K562 (cell line): ENCODE data around the gene JUND. TPM values are rescaled to one million over a fixed set of nuclear protein-coding genes. Genes with fewer than 3 reads are reported as not detected.

Experiments
- ADNP ChIP-seq: fragments of 200-800 bp; sonication (Bioruptor generic); IDR thresholded peaks from 2 replicates; pipeline ENCODE4 v1.6.1; 2016; ENCODE audit warnings: missing genetic modification characterization, missing compliant biosample characterization
- BACH1 ChIP-seq: fragments of 200-800 bp; sonication (Bioruptor generic); IDR thresholded peaks from 2 replicates; pipeline ENCODE4 v1.6.1; 2016; ENCODE audit warnings: missing genetic modification characterization, missing compliant biosample characterization
- BCOR ChIP-seq: fragments of 450-650 bp; IDR thresholded peaks from 2 replicates; pipeline ENCODE4 v1.6.1; 2016
- BRCA1 ChIP-seq, 2 experiments: fragments of 450-650 bp in 1 of 2; sonication (generic) in 1 of 2; formaldehyde crosslinking in 1 of 2; IDR thresholded peaks; 2 replicates each; pipeline versions ENCODE4 v1.5.0 to v1.6.1; 2017 to 2020; ENCODE audit warnings: mild to moderate bottlenecking in 1 of 2, missing genetic modification reagents in 1 of 2
- CBX1 ChIP-seq: sonication (generic); IDR thresholded peaks from 2 replicates; pipeline ENCODE4 v1.6.1; 2016; ENCODE audit warnings: antibody characterized with exemption, low read depth, mild to moderate bottlenecking
- CHD2 ChIP-seq: IDR thresholded peaks from 2 replicates; pipeline ENCODE4 v1.6.1; 2011; ENCODE audit warnings: low read depth, low read length
- CLOCK ChIP-seq: fragments of 250-450 bp; sonication (Bioruptor Pico); IDR thresholded peaks from 2 replicates; pipeline ENCODE4 v1.4.0; 2020; ENCODE audit warnings: mild to moderate bottlenecking, moderate library complexity, borderline replicate concordance
- DNMT1 ChIP-seq: fragments of 450-650 bp; IDR thresholded peaks from 2 replicates; pipeline ENCODE4 v1.6.1; 2016; ENCODE audit warnings: antibody characterized with exemption, mild to moderate bottlenecking
- GTF2E2 ChIP-seq: fragments of 200-800 bp; sonication (Bioruptor generic); IDR thresholded peaks from 2 replicates; pipeline ENCODE4 v1.6.1; 2016; ENCODE audit warnings: missing genetic modification characterization, missing compliant biosample characterization
- KDM2B ChIP-seq: fragments of 250-450 bp; sonication (Bioruptor Pico); IDR thresholded peaks from 2 replicates; pipeline ENCODE4 v1.8.0; 2021; ENCODE audit warnings: mild to moderate bottlenecking, moderate library complexity
- KLF13 ChIP-seq: fragments of 450-650 bp; IDR thresholded peaks from 2 replicates; pipeline ENCODE4 v1.6.1; 2016; ENCODE audit warnings: missing genetic modification characterization, low read depth, mild to moderate bottlenecking, missing compliant biosample characterization, moderate library complexity, borderline replicate concordance
- NFXL1 ChIP-seq: fragments of 450-650 bp; formaldehyde crosslinking; IDR thresholded peaks from 2 replicates; pipeline ENCODE4 v1.4.0; 2021; ENCODE audit warnings: mild to moderate bottlenecking
- SIN3B ChIP-seq: fragments of 450-650 bp; IDR thresholded peaks from 2 replicates; pipeline ENCODE4 v1.6.1; 2017; ENCODE audit warnings: low read depth, mild to moderate bottlenecking, moderate library complexity
- SNRNP70 ChIP-seq: fragments of 200-400 bp; formaldehyde crosslinking; optimal IDR thresholded peaks from 2 replicates; pipeline ENCODE3; 2017; ENCODE audit warnings: low read depth, low read length
- SRSF7 ChIP-seq: fragments of 200-400 bp; formaldehyde crosslinking; optimal IDR thresholded peaks from 2 replicates; pipeline ENCODE3; 2017; ENCODE audit warnings: mild to moderate bottlenecking, low read depth, low read length
- TRIM25 ChIP-seq: fragments of 450-650 bp; IDR thresholded peaks from 2 replicates; pipeline ENCODE4 v1.7.0; 2016; ENCODE audit warnings: borderline replicate concordance
- U2AF2 ChIP-seq: fragments of 200-400 bp; formaldehyde crosslinking; optimal IDR thresholded peaks from 2 replicates; pipeline ENCODE3; 2017; ENCODE audit warnings: low read depth, mild to moderate bottlenecking, low read length
- USF1 ChIP-seq: sonication (generic); formaldehyde crosslinking; IDR thresholded peaks from 2 replicates; pipeline ENCODE4 v1.9.0; 2022; ENCODE audit warnings: mild to moderate bottlenecking, missing genetic modification reagents
- XRCC5 ChIP-seq: fragments of 200-400 bp; formaldehyde crosslinking; IDR thresholded peaks from 2 replicates; pipeline ENCODE4 v1.6.1; 2017; ENCODE audit warnings: low read depth, mild to moderate bottlenecking, low read length
- ZFP36 ChIP-seq: fragments of 150-350 bp; IDR thresholded peaks from 2 replicates; pipeline ENCODE4 v1.6.1; 2018; ENCODE audit warnings: low read length, low read depth; ENCODE audit not compliant: partially characterized antibody
- ZKSCAN3 ChIP-seq: fragments of 250-450 bp; sonication (Bioruptor Pico); IDR thresholded peaks from 2 replicates; pipeline ENCODE4 v1.4.0; 2020
- ZNF239 ChIP-seq: fragments of 250-450 bp; sonication (Bioruptor Pico); IDR thresholded peaks from 2 replicates; pipeline ENCODE4 v1.4.0; 2020; ENCODE audit warnings: mild to moderate bottlenecking
- ZNF253 ChIP-seq: fragments of 250-450 bp; sonication (Bioruptor Pico); conservative IDR thresholded peaks from 2 replicates; pipeline ENCODE4 v1.6.1; 2021; ENCODE audit warnings: mild to moderate bottlenecking
- ZNF263 ChIP-seq: sonication (generic); formaldehyde crosslinking; IDR thresholded peaks from 2 replicates; pipeline ENCODE4 v1.8.0; 2022; ENCODE audit warnings: mild to moderate bottlenecking, missing genetic modification reagents, borderline replicate concordance
- ZNF780A ChIP-seq: fragments of 250-450 bp; sonication (Bioruptor Pico); IDR thresholded peaks from 2 replicates; pipeline ENCODE4 v1.5.0; 2021; ENCODE audit warnings: mild to moderate bottlenecking
- polyA plus RNA-seq, 8 experiments: library from polyadenylated mRNA; depleted of rRNA in 4 of 8; stranded (reverse) in 5 of 8; unstranded in 3 of 8; fragments of >200 nt; fragmentation: Nextera tagmentation in 2 of 8; fragmentation: Illumina TruSeq in 1 of 8; extraction: Ambion mirVana in 2 of 8; extraction: Trizol in 1 of 8; gene quantifications; 2 replicates each; pipeline versions ENCODE4 v1.2.1 to v1.2.3, GENCODE V29; 2011 to 2014; ENCODE audit warnings: inconsistent platforms in 1 of 8, missing spikeins in 1 of 8
- total RNA-seq, 7 experiments: library from RNA; depleted of rRNA in 6 of 7; stranded (reverse); fragments of >200 nt in 6 of 7; fragmentation: Illumina TruSeq in 2 of 7; extraction: Trizol in 2 of 7; gene quantifications; 2 replicates each; pipeline versions ENCODE4 v1.2.1 to v1.2.3, GENCODE V29; 2011 to 2021; ENCODE audit warnings: low replicate concordance in 1 of 7

JUND gene
- total and polyA plus RNA-seq, 9 of the 15 experiments (the other 6 are each of a cell fraction or from before 2014, with no cell fraction given) = 6.4 to 286 (median 42.3) TPM

GRCh38 chr19:18291590-18292461 is 10.4 kb upstream of the JUND start (continued):
- TF ChIP-seq GTF2E2 (peak; percentile 95), BRCA1 (IDR thresholded peaks at IDR 0.05) (no peak), BRCA1 (CRISPR knock-in tag; IDR thresholded peaks at IDR 0.05) (no peak), ZNF780A (no peak), ZNF253 (CRISPR knock-in tag) (no peak), ZNF239 (CRISPR knock-in tag) (no peak), KLF13 (tag) (no peak; the same call in 1 of the 2 replicates), NFXL1 (CRISPR knock-in tag) (no peak), XRCC5 (0 out of 2 replicates have a peak, but pooled peaks have one; percentile 20), ZFP36 (no peak), SNRNP70 (no peak), CHD2 (peak; percentile 56), KDM2B (CRISPR knock-in tag) (no peak), ADNP (tag) (no peak), CLOCK (CRISPR knock-in tag) (no peak), U2AF2 (no peak), TRIM25 (no peak), CBX1 (peak; percentile 13; the same call in 1 of the 2 replicates), BCOR (peak; percentile 59), BACH1 (tag) (no peak), ZKSCAN3 (CRISPR knock-in tag) (no peak), SIN3B (no peak), USF1 (no peak; the same call in 1 of the 2 replicates), DNMT1 (0 out of 2 replicates have a peak, but pooled peaks have one; percentile 52), ZNF263 (CRISPR knock-in tag) (peak; percentile 94), SRSF7 (no peak)
